Esophagus squamous epithelium (tissue), 5 donors: ENCODE measurements around the gene NPHP1. TPM values are rescaled to one million over a fixed set of nuclear protein-coding genes. Genes with fewer than 3 reads are reported as not detected.

Source experiments
- DNase-seq: peaks from one replicate; lab custom pipeline; 2025; lab: John Stamatoyannopoulos, UW
- H3K27ac ChIP-seq, 4 donors: fragments of 200-600 bp; sonication (generic); one replicate each; pipeline ENCODE4 v1.5.1; 2016 to 2019; ENCODE audit warnings: mild to moderate bottlenecking in 1 of 4
- H3K27me3 ChIP-seq, 4 donors: fragments of 200-600 bp; sonication (generic); 1 replicate in 3 of 4; 2 replicates in 1 of 4; pipeline versions ENCODE4 v1.5.1 to v1.6.0; 2017 to 2021; ENCODE audit warnings: antibody characterized with exemption in 1 of 4
- H3K36me3 ChIP-seq, 3 donors: fragments of 200-600 bp; sonication (generic); one replicate each; pipeline ENCODE4 v1.5.1; 2016 to 2019
- H3K4me1 ChIP-seq, 3 donors: fragments of 200-600 bp; sonication (generic); one replicate each; pipeline ENCODE4 v1.5.1; 2017 to 2019
- H3K4me3 ChIP-seq, 4 donors: fragments of 200-600 bp; sonication (generic); 1 replicate in 3 of 4; 2 replicates in 1 of 4; pipeline ENCODE4 v1.5.1; 2016 to 2019; ENCODE audit warnings: mild to moderate bottlenecking in 2 of 4, moderate library complexity in 1 of 4
- H3K9me3 ChIP-seq, 3 donors: fragments of 200-600 bp; sonication (generic); one replicate each; pipeline ENCODE4 v1.5.1; 2016 to 2019
- CTCF ChIP-seq, 6 experiments: fragments of 450-650 bp in 4 of 6; fragments of 200-600 bp in 2 of 6; sonication (generic) in 2 of 6; IDR thresholded peaks; one replicate each; pipeline ENCODE4 v1.5.1; 2016 to 2019; ENCODE audit warnings: antibody characterized with exemption in 6 of 6, mild to moderate bottlenecking in 4 of 6, moderate library complexity in 4 of 6
- POLR2A ChIP-seq, 4 donors: fragments of 450-650 bp; IDR thresholded peaks; one replicate each; pipeline ENCODE4 v1.6.1; 2017; ENCODE audit warnings: antibody characterized with exemption in 4 of 4, mild to moderate bottlenecking in 4 of 4, moderate library complexity in 3 of 4
- WGBS, 2 donors: methylation state at CpG; one replicate each; pipeline ENCODE4 v1.1.5; 2018; 5-methylcytosine and 5-hydroxymethylcytosine counted together
- intact Hi-C: fragments of 100-400 bp; cut with DNase I; formaldehyde crosslinking; loops from one replicate; pipeline ENCODE4 v1.15.0; 2022
- total RNA-seq, 4 donors: library from RNA; depleted of rRNA; stranded (reverse); fragments of >200 nt; gene quantifications; one replicate each; pipeline ENCODE4 v1.1.0, GENCODE V29; 2016
- donor health status: DM: yes; HTN: yes; CAD: no.

Gene NPHP1
- total RNA-seq, 4 donors from 2014 or later = 0.57 to 3.8 (median 1.5) TPM

DNA sequence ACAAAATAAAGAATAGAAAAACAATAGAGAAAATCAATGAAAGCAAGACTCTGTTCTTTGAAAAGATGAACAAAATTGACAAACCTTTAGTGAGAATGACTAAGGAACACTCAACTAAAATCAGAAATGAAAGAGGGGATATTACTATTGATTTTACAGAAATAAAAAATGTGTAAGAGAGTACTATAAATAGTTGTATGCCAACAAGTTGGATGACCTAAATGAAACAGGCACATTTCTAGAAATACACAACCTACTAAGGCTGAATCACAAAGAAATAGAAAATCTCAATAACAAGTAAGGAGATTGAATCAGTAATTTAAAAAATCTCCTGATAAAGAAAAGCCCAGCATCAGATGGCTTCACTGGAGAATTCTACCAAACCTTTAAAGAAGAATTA is 70.8 kb downstream of the NPHP1 start:
- intact Hi-C loops = no loop called here
- Histone ChIP-seq H3K4me3 (no peak overlapping the region), H3K27me3 (no peaks in the 10 kb centered on the region), H3K27ac (no peak overlapping the region), H3K4me1 (peaks cover 0 to 8% (median 0%) of the 10 kb centered on the region in 3 donors), H3K36me3 (no peaks in the 10 kb centered on the region), H3K9me3 (peaks cover 0 to 9% (median 0%) of the 10 kb centered on the region in 3 donors)
- no peak for DNase-seq
- TF ChIP-seq POLR2A (IDR thresholded peaks at IDR 0.05) = no peak
- no peak for TF ChIP-seq CTCF (IDR thresholded peaks at IDR 0.05)

DNA sequence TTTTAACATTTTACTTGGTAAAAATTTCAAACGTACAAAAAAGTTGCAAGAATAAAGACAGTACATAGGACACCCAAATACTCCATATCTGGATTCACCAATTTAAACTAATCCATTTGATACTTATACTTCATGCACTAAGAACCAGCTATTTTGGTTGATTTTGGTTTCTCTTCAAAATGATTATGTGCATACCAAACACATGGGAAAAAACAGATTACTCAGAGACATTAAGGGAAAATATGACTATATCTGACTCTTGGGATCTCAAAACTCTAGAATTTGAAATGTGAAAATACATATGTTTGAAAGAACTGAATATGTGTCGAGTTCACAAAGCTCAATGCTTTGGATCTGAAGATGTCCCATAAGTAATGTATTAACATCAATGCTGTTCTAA is 73.6 kb downstream of the NPHP1 start:
- TF ChIP-seq CTCF (IDR thresholded peaks at IDR 0.05) (no peak), POLR2A (IDR thresholded peaks at IDR 0.05) (no peak)
- Histone ChIP-seq H3K4me3 (no peak overlapping the region), H3K27me3 (no peaks in the 10 kb centered on the region), H3K9me3 (peaks cover 0 to 9% (median 0%) of the 10 kb centered on the region in 3 donors), H3K27ac (peak overlapping the region in 1 of 4 donors; percentile 44), H3K4me1 (peaks cover 0 to 9% (median 0%) of the 10 kb centered on the region in 3 donors), H3K36me3 (no peaks in the 10 kb centered on the region)
- intact Hi-C loops = no loop called here
- WGBS, 2 donors = 69 to 71% methylated on average over 2 of the region's 2 CpGs
- no peak for DNase-seq

DNA sequence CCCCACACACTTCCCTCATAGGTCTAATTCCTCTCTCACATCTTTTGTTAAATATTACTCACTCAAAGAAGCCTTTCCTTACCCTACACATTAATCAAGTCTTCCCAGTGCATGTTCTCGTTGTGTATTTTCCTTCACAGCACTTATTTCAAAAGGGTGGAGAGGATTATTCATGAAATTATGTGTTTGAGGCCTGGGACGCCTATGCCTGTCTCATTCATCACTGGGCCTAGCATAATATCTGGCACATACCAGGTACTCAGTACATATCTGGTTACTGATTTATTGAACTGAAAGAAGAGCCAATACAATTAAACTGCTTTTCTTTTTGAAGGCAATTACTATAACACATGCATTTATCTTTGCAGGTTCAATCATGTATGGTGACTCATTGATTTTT is 74.1 kb downstream of the NPHP1 start:
- H3K4me1 ChIP-seq = peaks cover 0 to 13% (median under 1%) of the 10 kb centered on the region in 3 donors
- H3K27ac ChIP-seq = peak overlapping the region in 1 of 4 donors; percentile 44
- TF ChIP-seq POLR2A (IDR thresholded peaks at IDR 0.05) (no peak), CTCF (IDR thresholded peaks at IDR 0.05) (no peak)
- no peaks in the 10 kb centered on the region for H3K27me3 ChIP-seq
- WGBS, 2 donors = 29 to 41% methylated on average over 2 of the region's 2 CpGs
- no peak overlapping the region for H3K4me3 ChIP-seq
- H3K36me3 ChIP-seq = no peaks in the 10 kb centered on the region
- DNase-seq = no peak
- H3K9me3 ChIP-seq = peaks cover 0 to 9% (median 0%) of the 10 kb centered on the region in 3 donors
- intact Hi-C loops = no loop called here

- no peak overlapping the region for H3K4me3 ChIP-seq
- 52 to 54% methylated on average over 2 of the region's 2 CpGs for WGBS, 2 donors
- intact Hi-C loops = no loop called here
Measured at GRCh38 chr2:110126906-110127305, 77.9 kb downstream of the NPHP1 start.

More at GRCh38 chr2:110126906-110127305, 77.9 kb downstream of the NPHP1 start:
- Histone ChIP-seq H3K27me3 (no peaks in the 10 kb centered on the region), H3K4me1 (peaks cover 0 to 25% (median 4%) of the 10 kb centered on the region in 3 donors), H3K27ac (no peak overlapping the region), H3K36me3 (no peaks in the 10 kb centered on the region), H3K9me3 (no peaks in the 10 kb centered on the region)
- TF ChIP-seq POLR2A (IDR thresholded peaks at IDR 0.05) = no peak
- TF ChIP-seq CTCF (IDR thresholded peaks at IDR 0.05) = no peak
- DNase-seq = no peak
